Right cardiac atrium (tissue), 5 donors: Measurements from ENCODE around the gene ADAMTSL3. TPM values are rescaled to one million over a fixed set of nuclear protein-coding genes. Genes with fewer than 3 reads are reported as not detected.

Source experiments
- ATAC-seq, 2 donors: fragments of 200-7000 bp; cut with Tn5 transposase; one replicate each; pipeline versions ENCODE4 v1.8.0 to v1.9.1; 2020; ENCODE audit warnings: moderate library complexity in 2 of 2, mild to moderate bottlenecking in 1 of 2
- DNase-seq, 3 donors: peaks; one replicate each; pipeline ENCODE4 v3.0.0-alpha.2; 2020
- H3K27ac ChIP-seq: one replicate; pipeline ENCODE4 v1.5.1; 2013; ENCODE audit warnings: mild to moderate bottlenecking, low read length, control low read depth, moderate library complexity
- H3K27me3 ChIP-seq: one replicate; pipeline ENCODE4 v1.6.1; 2013; ENCODE audit not compliant: control insufficient read depth, insufficient read depth
- H3K4me1 ChIP-seq: one replicate; pipeline ENCODE4 v1.6.1; 2013; ENCODE audit warnings: low read length; ENCODE audit not compliant: control insufficient read depth, insufficient read depth
- H3K4me3 ChIP-seq: one replicate; pipeline ENCODE4 v1.5.1; 2013; ENCODE audit warnings: low read length, control low read depth
- H3K9me3 ChIP-seq: one replicate; pipeline ENCODE4 v1.6.1; 2013; ENCODE audit warnings: low read length; ENCODE audit not compliant: control insufficient read depth
- WGBS: extraction: QIAGEN DNeasy Blood & Tissue Kit; methylation state at CpG from one replicate; pipeline ENCODE4 v1.1.7; 2013; 5-methylcytosine and 5-hydroxymethylcytosine counted together
- intact Hi-C, 4 donors: fragments of 100-400 bp; cut with DNase I; formaldehyde crosslinking; loops; one replicate each; pipeline versions ENCODE4 v1.11.0 to v1.14.0; 2022 to 2023
- polyA plus RNA-seq: library from polyadenylated mRNA; stranded (reverse); fragments of 200-250 nt; gene quantifications from one replicate; pipeline ENCODE4 v1.2.3, GENCODE V29; 2013
- total RNA-seq, 4 donors: library from RNA; stranded (reverse); fragmentation: NEBNext Ultra II Directional; extraction: Animal tissue kit (Norgen Biotek cat#: 25700); gene quantifications; one replicate each; pipeline ENCODE4 v1.2.1, GENCODE V29; 2021
- donor health status: healthy with polysubstance abuse.
- donor health status: DM: no; HTN: yes; CAD: no.
- donor health status: DM: no; HTN: no; CAD: no.
- donor health status: DM: no; HTN: yes; CAD: no; lungs with severe emphysema.
- donor health status: DM: yes; HTN: yes; CAD: no.

ADAMTSL3 gene
- total and polyA plus RNA-seq, 5 donors, result 4.7 to 50.2 (median 46.9) TPM

GRCh38 chr15:83977992-83978391 is 324.1 kb downstream of the ADAMTSL3 start:
- Histone ChIP-seq H3K9me3 (no peaks in the 10 kb centered on the region), H3K27ac (no peak overlapping the region), H3K27me3 (no peaks in the 10 kb centered on the region), H3K4me1 (peaks cover 3% of the 10 kb centered on the region), H3K4me3 (no peak overlapping the region)
- no peak for DNase-seq
- intact Hi-C loops, result no loop called here
- ATAC-seq, result no peak

- Histone ChIP-seq H3K9me3 (no peaks in the 10 kb centered on the region), H3K27me3 (no peaks in the 10 kb centered on the region), H3K27ac (no peak overlapping the region), H3K4me3 (no peak overlapping the region), H3K4me1 (peaks cover 3% of the 10 kb centered on the region)
- intact Hi-C loops, result no loop called here
- ATAC-seq, result no peak
- DNase-seq, result no peak
- 90% methylated on average over 3 of the region's 3 CpGs for WGBS
Observed at GRCh38 chr15:83978588-83978987, 324.7 kb downstream of the ADAMTSL3 start.

- ATAC-seq (no peak), DNase-seq (no peak)
- no peak overlapping the region for H3K4me3 ChIP-seq
- H3K27me3 ChIP-seq, result no peaks in the 10 kb centered on the region
- intact Hi-C loops, result no loop called here
- H3K4me1 ChIP-seq, result peaks cover 3% of the 10 kb centered on the region
- no peak overlapping the region for H3K27ac ChIP-seq
- 91% methylated on average over 4 of the region's 4 CpGs for WGBS
- H3K9me3 ChIP-seq, result no peaks in the 10 kb centered on the region
Observed at GRCh38 chr15:83980637-83981036, 326.7 kb downstream of the ADAMTSL3 start.

- Histone ChIP-seq H3K4me3 (no peak overlapping the region), H3K27ac (no peak overlapping the region), H3K4me1 (peaks cover 3% of the 10 kb centered on the region), H3K9me3 (no peaks in the 10 kb centered on the region), H3K27me3 (no peaks in the 10 kb centered on the region)
- DNase-seq (no peak), ATAC-seq (no peak)
- intact Hi-C loops, result no loop called here
- 88% methylated on average over 6 of the region's 6 CpGs for WGBS
Observed at GRCh38 chr15:83982748-83983147, 328.8 kb downstream of the ADAMTSL3 start.

- ATAC-seq (peak in 1 of 2 donors; percentile 68), DNase-seq (no peak)
- Histone ChIP-seq H3K9me3 (no peaks in the 10 kb centered on the region), H3K27ac (no peak overlapping the region), H3K27me3 (no peaks in the 10 kb centered on the region), H3K4me1 (no peaks in the 10 kb centered on the region), H3K4me3 (no peak overlapping the region)
- intact Hi-C loops, result no loop called here
- WGBS, result 34% methylated on average over 4 of the region's 4 CpGs
Observed at GRCh38 chr15:83983634-83984458, 329.9 kb downstream of the ADAMTSL3 start.

- intact Hi-C loops, result no loop called here
- no peak overlapping the region for H3K27ac ChIP-seq
Observed at GRCh38 chr15:83984601-83985000, 330.7 kb downstream of the ADAMTSL3 start.

GRCh38 chr15:83991163-83991562 is 337.2 kb downstream of the ADAMTSL3 start:
- 76% methylated on average over 5 of the region's 5 CpGs for WGBS

More at GRCh38 chr15:83984601-83985000, 330.7 kb downstream of the ADAMTSL3 start:
- Histone ChIP-seq H3K9me3 (no peaks in the 10 kb centered on the region), H3K4me3 (no peak overlapping the region), H3K4me1 (no peaks in the 10 kb centered on the region), H3K27me3 (no peaks in the 10 kb centered on the region)
- no peak for DNase-seq
- no peak for ATAC-seq

GRCh38 chr15:83992324-83993031 is 338.6 kb downstream of the ADAMTSL3 start:
- intact Hi-C loops, result no loop called here
- Histone ChIP-seq H3K4me3 (no peak overlapping the region), H3K9me3 (no peaks in the 10 kb centered on the region), H3K4me1 (no peaks in the 10 kb centered on the region), H3K27ac (no peak overlapping the region), H3K27me3 (no peaks in the 10 kb centered on the region)
- ATAC-seq, result no peak
- whole genome bisulfite sequencing, result 76% methylated on average over 3 of the region's 3 CpGs
- no peak for DNase-seq

More at GRCh38 chr15:83991163-83991562, 337.2 kb downstream of the ADAMTSL3 start:
- Histone ChIP-seq H3K4me1 (no peaks in the 10 kb centered on the region), H3K27ac (no peak overlapping the region), H3K9me3 (no peaks in the 10 kb centered on the region), H3K4me3 (no peak overlapping the region), H3K27me3 (no peaks in the 10 kb centered on the region)
- intact Hi-C loops, result no loop called here
- peak; percentile 39 to 76 for ATAC-seq
- no peak for DNase-seq

GRCh38 chr15:83993591-83993990 is 339.7 kb downstream of the ADAMTSL3 start:
- ATAC-seq, result no peak
- intact Hi-C loops, result no loop called here

GRCh38 chr15:83998486-83998885 is 344.6 kb downstream of the ADAMTSL3 start:
- intact Hi-C loops, result no loop called here
- no peak for ATAC-seq
- Histone ChIP-seq H3K27me3 (no peaks in the 10 kb centered on the region), H3K27ac (no peak overlapping the region), H3K9me3 (no peaks in the 10 kb centered on the region), H3K4me1 (no peaks in the 10 kb centered on the region), H3K4me3 (no peak overlapping the region)
- no peak for DNase-seq
- 98% methylated on average over 2 of the region's 2 CpGs for WGBS

More at GRCh38 chr15:83993591-83993990, 339.7 kb downstream of the ADAMTSL3 start:
- Histone ChIP-seq H3K9me3 (no peaks in the 10 kb centered on the region), H3K27me3 (no peaks in the 10 kb centered on the region), H3K27ac (no peak overlapping the region), H3K4me3 (no peak overlapping the region), H3K4me1 (no peaks in the 10 kb centered on the region)
- DNase-seq, result no peak
- 96% methylated on average over 2 of the region's 2 CpGs for WGBS

- no peak overlapping the region for H3K27ac ChIP-seq
- 90% methylated on average over 6 of the region's 6 CpGs for WGBS
- H3K4me1 ChIP-seq, result no peaks in the 10 kb centered on the region
- H3K4me3 ChIP-seq, result no peak overlapping the region
- ATAC-seq (no peak), DNase-seq (no peak)
- intact Hi-C loops, result loop anchor here in 1 of 4 donors (10.0 kb wide), 1 partner anchor 65 kb away; no protein-coding TSS in a partner anchor
- H3K27me3 ChIP-seq, result no peaks in the 10 kb centered on the region
- H3K9me3 ChIP-seq, result no peaks in the 10 kb centered on the region
Observed at GRCh38 chr15:83999396-84000135, 345.6 kb downstream of the ADAMTSL3 start.
